ENCODE results near the gene FMOD.

The FMOD gene

GRCh38 chr1:203351037-203351625 lies at the start of gene FMOD:
FMOD (minus strand) TSS chr1:203351122; CDS start chr1:203348270, 2,852 bp downstream.
- peak in 2 of 3 experiments; percentile 22 to 52 for DNase-seq

DNA sequence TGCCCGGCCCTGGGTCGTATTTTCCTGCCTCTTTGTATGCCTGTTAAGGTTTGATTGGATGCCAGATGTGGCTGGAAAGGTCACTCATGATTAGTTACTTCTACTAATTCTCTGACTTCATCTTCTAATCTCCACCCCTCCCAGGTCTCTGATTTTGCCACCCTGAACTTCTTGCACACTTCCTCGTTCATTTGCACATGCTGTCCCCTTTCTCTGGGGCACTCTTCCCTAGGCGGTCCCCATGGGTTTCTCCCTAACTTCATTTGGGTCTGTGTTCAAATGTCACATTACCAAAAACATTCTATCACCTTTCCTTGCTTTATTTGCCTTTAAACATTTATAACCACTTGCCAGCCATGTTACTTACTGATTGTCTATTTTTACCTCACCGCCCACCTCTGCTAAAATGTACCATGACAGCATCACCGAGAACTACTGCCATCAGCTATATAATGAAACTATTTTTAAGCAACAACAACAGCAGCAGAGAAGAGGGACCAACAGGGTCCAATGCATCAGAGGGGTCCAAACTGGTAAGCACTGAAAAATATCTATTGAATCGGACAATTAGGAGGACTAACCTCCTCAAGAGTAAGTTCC lies 45.8 kb upstream of the FMOD start:
- DNase-seq = no peak

- no peak for DNase-seq
These were observed 44.8 kb upstream of the FMOD start for GRCh38 chr1:203395751-203396150.

DNA sequence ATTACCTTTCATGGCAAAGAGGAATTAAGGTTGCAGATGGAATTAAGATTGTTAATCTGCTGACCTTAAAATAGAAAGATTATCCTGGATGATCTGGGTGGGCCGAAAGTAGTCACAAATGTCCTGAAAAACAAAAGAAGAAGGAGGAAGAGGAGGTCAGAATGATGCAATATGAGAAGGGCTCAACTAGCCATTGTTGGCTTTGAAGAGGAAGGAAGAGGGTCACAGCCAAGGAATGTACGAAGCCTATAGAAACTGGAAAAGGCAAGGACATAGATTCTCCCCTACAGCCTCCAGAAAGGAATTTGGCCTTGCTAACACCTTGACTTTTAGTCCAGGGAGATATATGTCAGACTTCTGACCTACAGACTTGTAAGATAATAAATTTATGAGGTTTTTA lies 39.4 kb upstream of the FMOD start:
- DNase-seq = no peak

DNA sequence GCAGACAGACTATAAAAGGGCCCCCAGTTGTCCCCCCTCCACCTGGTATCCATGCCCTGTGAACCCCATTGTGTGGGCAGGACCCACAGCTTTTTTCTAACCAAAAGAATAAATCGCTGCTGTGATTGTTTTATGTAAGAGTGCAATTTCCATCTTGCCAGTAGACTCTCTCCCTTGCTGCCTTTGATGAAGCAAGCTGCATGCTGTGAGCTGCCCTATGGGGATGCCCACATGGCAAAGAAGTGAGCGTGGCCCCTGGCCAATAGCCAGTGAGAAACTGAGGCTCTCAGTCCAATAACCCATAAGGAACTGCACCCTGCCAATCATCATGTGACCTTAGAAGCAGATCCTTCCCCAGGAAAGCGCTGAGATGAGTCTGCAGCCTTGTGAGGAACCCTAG lies 37.8 kb upstream of the FMOD start:
- DNase-seq = no peak

DNA sequence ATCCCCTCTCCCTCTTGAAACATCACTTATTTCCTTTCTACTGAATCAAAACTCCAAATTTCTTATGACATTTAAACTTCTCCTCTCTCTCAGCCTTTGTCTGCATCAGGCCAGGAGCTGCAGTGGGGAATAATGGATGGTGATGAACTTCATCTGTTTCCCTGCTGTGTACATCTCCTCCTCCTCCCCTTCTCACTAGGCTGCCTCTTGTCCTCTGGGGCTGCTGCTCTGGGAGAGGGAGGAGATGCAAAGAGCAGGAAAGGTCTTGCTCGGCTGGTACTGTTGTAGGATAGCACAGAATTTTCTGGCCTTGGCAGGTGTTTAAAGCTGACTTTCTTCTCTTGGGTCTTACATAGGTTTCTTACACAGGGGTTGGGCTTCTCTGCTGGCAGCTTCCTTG lies 31.1 kb upstream of the FMOD start:
- no peak for DNase-seq

DNA sequence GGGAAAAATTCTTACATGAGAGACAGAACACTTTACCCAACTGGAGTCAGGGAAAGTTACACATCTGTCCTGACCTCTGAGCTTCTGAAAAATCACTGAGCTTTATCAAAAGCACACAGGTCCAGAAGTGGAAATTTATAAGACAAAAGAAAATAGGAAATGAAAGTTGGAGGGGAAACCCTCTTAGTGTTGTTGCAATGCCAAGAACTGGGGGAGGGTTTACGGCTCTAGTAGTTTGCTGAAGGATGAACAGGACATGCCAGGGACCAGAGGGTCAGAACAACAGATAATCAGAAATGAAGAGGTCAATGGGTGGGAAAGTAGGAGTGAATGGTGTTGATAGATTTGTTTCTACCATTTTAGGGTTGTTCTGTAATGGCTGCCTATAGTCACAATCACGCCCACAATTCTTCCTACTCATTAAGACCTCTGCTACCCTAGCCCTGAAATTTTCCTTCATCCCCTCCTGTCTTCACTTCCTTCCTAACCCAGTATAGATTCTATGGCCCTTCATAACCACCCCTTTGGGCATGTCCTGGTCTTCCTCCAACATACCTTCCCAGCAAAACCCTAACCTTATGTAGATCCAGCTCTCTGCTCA lies 30.3 kb upstream of the FMOD start:
- DNase-seq = no peak

DNA sequence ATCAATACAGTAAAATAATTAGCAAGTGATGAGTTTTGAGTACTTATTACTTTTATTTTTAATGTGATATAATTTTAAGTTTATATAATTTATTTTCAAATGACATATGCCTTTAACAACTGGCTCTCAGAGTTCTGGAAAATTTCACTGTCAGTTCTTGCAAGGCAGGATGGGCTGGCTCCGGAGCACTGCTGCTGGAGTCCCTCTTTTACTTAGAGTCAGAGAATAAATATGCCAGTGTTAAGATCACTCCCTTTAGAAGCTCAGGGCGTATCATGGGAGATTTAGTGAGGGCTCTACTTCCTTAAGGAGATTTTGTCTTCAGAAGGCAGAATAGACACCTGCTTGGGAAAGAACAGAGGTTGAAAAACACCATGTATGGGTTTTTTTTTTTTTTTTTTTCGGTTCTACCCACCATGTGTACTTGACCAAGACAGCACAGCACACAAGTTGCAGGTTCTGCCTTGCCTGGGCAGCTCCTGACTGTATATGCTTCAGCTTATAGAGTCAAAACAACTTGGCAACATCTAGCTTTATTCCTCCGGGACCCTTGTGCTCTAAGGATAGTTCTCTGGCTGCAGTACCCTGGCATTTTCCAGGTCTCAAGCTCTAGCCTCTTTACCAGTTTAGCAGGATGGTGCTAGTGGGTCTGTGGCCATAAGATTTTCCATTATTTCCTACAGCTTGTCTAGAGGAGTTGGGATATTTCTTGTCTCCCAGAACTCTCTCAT lies 29.7 kb upstream of the FMOD start:
- DNase-seq = no peak

DNA sequence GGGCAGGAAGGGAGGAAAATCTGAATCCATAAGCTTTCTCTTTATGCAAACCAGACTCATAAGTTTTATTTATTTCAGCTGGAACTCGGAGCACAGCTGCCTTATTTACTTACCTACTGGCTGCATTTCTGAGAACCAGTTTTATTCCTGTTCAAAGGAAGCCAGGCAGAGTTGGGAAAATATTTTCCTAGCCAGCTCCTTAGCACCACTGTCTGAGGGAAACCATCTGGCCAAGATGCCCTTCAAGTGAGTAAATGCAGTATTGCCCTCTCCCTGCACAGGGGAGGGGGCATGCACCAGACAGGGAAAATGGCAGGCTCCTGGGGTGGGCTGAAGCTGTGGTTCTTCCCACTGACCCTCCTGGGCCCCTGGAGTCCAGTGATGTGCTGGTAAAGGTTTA lies 28.9 kb upstream of the FMOD start:
- no peak for DNase-seq

- DNase-seq = no peak
These were observed 27.8 kb upstream of the FMOD start for GRCh38 chr1:203378556-203379245.

GRCh38 chr1:203373991-203374390 lies 23.1 kb upstream of the FMOD start:
- DNase-seq = no peak

- no peak for DNase-seq
These were observed 22.1 kb upstream of the FMOD start for GRCh38 chr1:203373002-203373401.

- no peak for DNase-seq
These were observed 20.4 kb upstream of the FMOD start for GRCh38 chr1:203371288-203371687.

DNA sequence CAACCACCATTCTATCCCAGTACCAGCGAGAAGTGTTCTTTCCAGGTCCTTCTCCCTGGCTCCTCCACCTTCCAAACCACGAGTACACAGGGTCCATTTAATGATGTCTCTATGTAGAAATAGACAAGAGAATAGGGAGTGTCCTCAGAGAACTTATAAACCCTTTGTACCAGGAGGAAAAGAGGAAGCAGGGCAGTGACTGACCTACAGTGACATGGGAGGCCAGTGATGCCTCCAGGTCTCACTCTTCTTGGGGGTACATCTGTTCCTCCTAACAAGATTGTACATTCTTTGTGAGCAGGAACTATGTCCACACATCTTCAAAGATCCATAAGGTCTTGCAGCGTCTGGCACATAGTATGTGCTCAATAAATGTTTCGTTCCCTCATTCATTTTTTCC lies 18.7 kb upstream of the FMOD start:
- no peak for DNase-seq

DNA sequence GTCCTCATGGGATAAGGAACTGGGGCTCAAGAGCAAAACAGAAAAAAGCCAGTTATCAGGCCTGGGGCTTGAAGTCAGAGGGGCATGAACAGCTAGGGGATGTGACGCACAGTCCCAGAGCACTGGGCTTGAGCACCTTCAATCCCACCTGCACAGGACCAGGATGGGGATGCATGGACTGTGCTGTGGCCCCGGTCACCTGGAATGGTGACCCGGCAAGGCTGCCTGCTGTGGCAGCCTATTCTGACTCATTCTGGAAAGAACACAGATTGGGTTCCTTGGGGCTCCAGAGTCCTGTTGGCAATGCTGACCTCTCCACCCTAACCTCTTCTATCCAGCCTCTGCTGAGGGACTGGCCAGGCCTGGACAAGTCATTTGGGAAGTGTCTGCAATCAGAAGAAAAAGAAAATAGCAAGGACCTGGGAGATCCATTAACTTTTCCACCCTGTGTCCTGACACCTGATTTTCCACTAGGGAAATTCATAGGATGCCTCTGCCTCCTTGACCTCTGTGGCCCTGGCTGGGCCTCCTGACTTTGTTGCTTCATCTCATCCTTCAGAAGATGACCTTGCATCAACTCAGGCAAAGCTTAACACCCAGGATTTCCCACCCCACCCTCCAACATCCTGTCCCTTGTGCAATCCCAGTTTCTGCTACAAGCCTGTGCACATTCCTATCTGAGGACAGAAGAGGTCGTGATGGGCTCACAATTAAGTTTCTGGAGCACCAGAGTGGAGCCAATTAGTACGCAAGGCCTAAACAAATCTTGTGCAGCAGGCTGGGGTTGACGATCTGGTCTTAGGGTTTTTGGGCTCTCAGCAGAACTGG lies 17.9 kb upstream of the FMOD start:
- peak in 1 of 3 experiments; percentile 16 for DNase-seq

DNA sequence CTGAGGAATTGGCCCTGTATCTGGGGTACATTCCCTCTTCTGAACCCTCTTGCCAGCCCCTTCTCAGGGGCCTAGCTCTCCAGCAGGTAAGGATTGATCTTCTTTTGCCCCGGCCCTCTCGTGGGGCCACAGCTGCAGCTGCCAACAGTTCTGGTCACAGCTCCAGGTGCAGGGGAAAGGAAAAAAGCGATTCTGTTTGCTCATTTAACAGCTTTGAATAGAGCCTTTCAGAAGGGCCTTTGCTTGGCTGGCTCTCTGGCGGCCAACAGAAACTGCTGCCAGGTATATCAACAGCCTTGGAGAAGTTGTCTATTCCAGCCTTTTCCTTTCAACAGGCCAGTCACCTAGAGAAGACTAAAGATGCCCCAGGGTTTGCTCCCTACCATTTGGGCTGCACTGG lies 16.1 kb upstream of the FMOD start:
- peak in 2 of 3 experiments; percentile 41 to 73 for DNase-seq

DNA sequence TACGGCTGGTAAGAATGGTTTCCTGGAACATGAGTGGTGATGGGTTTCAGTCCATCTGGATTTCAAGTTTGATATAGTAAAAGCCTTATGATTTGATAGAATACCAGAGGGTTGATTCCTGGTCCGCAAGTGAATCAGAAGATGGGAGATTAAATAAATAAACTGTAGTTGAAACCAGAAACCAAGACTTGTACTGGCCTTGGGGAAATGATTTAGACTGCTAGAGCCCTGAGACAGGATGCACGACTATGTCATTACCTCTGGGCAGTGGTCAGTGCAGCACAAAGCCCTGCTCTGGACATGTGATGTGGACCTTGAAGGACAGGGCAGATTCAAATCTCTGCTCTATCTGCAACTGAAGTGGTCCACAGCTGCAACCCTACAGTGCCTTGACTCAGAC lies 15.6 kb upstream of the FMOD start:
- no peak for DNase-seq

- DNase-seq = no peak
These were observed 13.9 kb upstream of the FMOD start for GRCh38 chr1:203364806-203365205.

DNA sequence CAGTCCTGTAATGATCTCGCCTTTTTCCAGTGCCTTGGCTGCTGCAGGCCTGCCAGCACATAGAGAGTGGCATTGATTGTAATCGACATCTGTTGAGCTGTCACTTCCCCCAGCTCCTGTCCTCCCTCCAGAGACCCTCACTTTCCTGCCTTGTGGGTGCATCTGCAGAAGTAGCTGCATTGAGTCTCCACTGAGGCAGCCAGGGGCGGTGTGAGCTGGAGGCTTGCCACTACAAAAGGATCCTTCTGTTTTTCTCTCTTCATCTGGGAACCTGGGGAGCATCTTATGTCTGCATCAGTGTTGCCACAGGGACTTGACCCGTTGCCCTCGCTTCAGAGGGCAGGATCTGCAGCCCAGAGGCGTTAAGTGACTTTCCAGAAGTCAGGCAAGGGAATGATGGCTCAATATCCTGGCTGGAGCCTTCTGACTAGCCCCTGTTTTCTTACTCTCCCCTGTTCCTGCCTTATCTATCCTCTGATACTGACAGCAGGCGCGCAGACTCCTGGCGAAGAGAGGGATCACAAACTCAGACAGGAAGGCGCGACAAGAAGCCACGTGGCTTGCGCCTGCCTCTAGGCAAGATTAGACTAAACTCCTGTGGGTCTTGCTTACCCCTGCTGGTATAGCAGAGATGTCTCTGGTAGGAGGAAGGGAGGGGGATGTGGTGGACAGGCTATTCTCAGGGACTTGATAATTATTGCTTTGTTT lies 13.3 kb upstream of the FMOD start:
- no peak for DNase-seq

- DNase-seq = no peak
These were observed 11.8 kb upstream of the FMOD start for GRCh38 chr1:203362720-203363025.

DNA sequence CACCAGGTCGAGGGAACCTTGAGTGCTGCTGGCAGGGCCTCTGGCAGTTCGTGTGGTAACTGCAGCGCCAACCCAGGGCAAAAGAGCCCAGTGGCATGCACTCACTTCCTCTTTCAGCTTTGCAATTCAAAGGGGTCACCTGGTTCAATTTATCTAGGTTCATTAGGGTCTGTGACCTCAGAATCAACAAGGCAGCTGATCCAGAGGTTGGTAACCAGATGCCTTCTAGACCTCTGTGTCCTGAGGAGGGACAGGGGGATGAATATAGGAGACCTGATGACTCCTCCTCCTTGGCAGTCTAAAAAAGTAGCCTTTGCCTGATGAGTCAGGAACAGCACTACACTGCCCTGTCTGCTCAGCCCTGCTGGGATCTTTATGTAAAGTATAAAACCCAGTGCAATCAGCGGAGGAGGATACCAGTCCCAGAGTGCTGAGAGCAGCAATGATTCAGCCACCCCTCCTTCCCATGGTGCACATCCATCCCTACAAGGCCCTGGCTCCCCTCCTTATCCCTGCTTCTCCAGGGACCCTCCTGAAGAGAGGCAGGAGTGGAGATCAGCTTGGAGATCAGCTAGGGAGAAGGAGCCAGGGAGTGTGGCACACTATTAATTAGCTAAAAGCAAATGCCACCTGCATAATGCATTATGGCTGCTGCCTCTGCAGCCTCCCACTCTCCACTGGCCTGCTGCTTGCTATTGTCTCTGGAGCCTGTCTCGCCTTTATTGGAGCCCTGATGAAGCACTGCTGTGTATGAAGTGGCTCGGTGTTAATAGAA lies 11.2 kb upstream of the FMOD start:
- peak; percentile 40 to 91 (median 64) for DNase-seq
